OCI-LY7 (cell line): ENCODE data around the gene NGEF. TPM values are rescaled to one million over a fixed set of nuclear protein-coding genes. Genes with fewer than 3 reads are reported as not detected.

Source experiments
- BruUV-seq: library from RNA; stranded (reverse); fragments of 400-500 nt; replicated peaks from 2 replicates; lab custom pipeline; 2021; lab: Mats Ljungman, UMichigan
- CTCF ChIA-PET: fragments of 300-600 bp; sonication (Branson Sonifier 250); formaldehyde crosslinking; loops from one replicate; lab custom pipeline; 2022; ENCODE audit warnings: antibody characterized with exemption; ENCODE audit not compliant: unreplicated experiment; lab: Charles Lee
- POLR2A ChIA-PET: fragments of 300-600 bp; sonication (Branson Sonifier 250); formaldehyde crosslinking; loops from one replicate; lab custom pipeline; 2022; ENCODE audit warnings: antibody characterized with exemption; lab: Charles Lee
- DNase-seq: peaks from one replicate; pipeline ENCODE4 v3.0.0-alpha.2; 2015; ENCODE audit warnings: low spot score
- H2AFZ ChIP-seq: fragments of 200-600 bp; sonication (generic), shearing (Covaris generic); 2 replicates; pipeline ENCODE4 v1.6.1; 2014; ENCODE audit warnings: mild to moderate bottlenecking, antibody characterized with exemption, low read length, moderate library complexity
- H3K27ac ChIP-seq: fragments of 200-600 bp; sonication (generic); 2 replicates; pipeline ENCODE4 v1.5.1; 2014; ENCODE audit warnings: mixed run types, low read depth, mild to moderate bottlenecking, moderate library complexity, low read length, inconsistent platforms; ENCODE audit not compliant: poor library complexity, severe bottlenecking
- H3K36me3 ChIP-seq: fragments of 200-600 bp; sonication (generic); 2 replicates; pipeline ENCODE4 v1.6.1; 2014; ENCODE audit warnings: mild to moderate bottlenecking, antibody characterized with exemption, low read length, moderate library complexity, mixed read lengths; ENCODE audit not compliant: insufficient read depth
- H3K4me1 ChIP-seq: fragments of 200-600 bp; sonication (generic); 2 replicates; pipeline ENCODE4 v1.5.1; 2014; ENCODE audit warnings: mild to moderate bottlenecking, low read length; ENCODE audit not compliant: insufficient read depth, poor library complexity, severe bottlenecking
- H3K4me2 ChIP-seq: fragments of 200-600 bp; sonication (generic); 2 replicates; pipeline ENCODE4 v1.6.1; 2014; ENCODE audit warnings: mild to moderate bottlenecking, low read length
- H3K4me3 ChIP-seq: fragments of 200-600 bp; sonication (generic); 2 replicates; pipeline ENCODE4 v1.5.1; 2014; ENCODE audit warnings: mild to moderate bottlenecking, low read depth, low read length; ENCODE audit not compliant: poor library complexity, severe bottlenecking
- H3K79me2 ChIP-seq: fragments of 200-600 bp; sonication (generic); 2 replicates; pipeline ENCODE4 v1.6.1; 2016; ENCODE audit warnings: low read depth, mild to moderate bottlenecking, low read length, moderate library complexity, mixed read lengths; ENCODE audit not compliant: insufficient read depth
- H3K9me2 ChIP-seq: fragments of 200-600 bp; sonication (generic); 2 replicates; pipeline ENCODE4 v1.6.1; 2016; ENCODE audit warnings: mild to moderate bottlenecking, low read length, mixed read lengths; ENCODE audit not compliant: insufficient read depth
- H3K9me3 ChIP-seq: fragments of 200-600 bp; sonication (generic); 2 replicates; pipeline ENCODE4 v1.6.1; 2014; ENCODE audit warnings: mild to moderate bottlenecking, mixed run types, low read length, mixed read lengths
- H4K20me1 ChIP-seq: fragments of 200-600 bp; sonication (generic); 2 replicates; pipeline ENCODE4 v1.6.1; 2014; ENCODE audit warnings: mild to moderate bottlenecking, antibody characterized with exemption, low read length, moderate library complexity, mixed read lengths; ENCODE audit not compliant: insufficient read depth
- CTCF ChIP-seq: fragments of 200-600 bp; sonication (generic); conservative IDR thresholded peaks from 2 replicates; pipeline ENCODE4 v1.5.1; 2014; ENCODE audit warnings: mild to moderate bottlenecking, antibody characterized with exemption, low read length, moderate library complexity, mixed read lengths
- EZH2phosphoT487 ChIP-seq: fragments of 200-600 bp; sonication (generic); IDR thresholded peaks from 2 replicates; pipeline ENCODE4 v1.6.1; 2018; ENCODE audit warnings: low read depth, borderline replicate concordance, mild to moderate bottlenecking, mixed run types, antibody characterized with exemption, low read length, moderate library complexity, mixed read lengths
- intact Hi-C: fragments of 100-400 bp; cut with micrococcal nuclease; formaldehyde crosslinking; loops from one replicate; pipeline ENCODE4 v1.10.0; 2022; ENCODE audit not compliant: unreplicated experiment
- total RNA-seq, 2 experiments: library from RNA; depleted of rRNA in 1 of 2; stranded (reverse); fragments of >200 nt in 1 of 2; shearing (Covaris generic) in 1 of 2; gene quantifications; 2 replicates each; pipeline ENCODE4 v1.2.3, GENCODE V29; 2014 to 2022

The NGEF gene
- total RNA-seq, 2 experiments from 2014 or later = 0.82 TPM; not detected in 1

GRCh38 chr2:232870766-232871371 lies 142.2 kb downstream of the NGEF start:
- no peak overlapping the region for H3K4me2 ChIP-seq
- no TSS peak for BruUV-seq

GRCh38 chr2:232870018-232870765 lies 142.9 kb downstream of the NGEF start, which contains the start of gene SNORC:
Gene SNORC (plus strand): TSS chr2:232870264. CDS start chr2:232870342, 78 bp downstream.
- CTCF ChIA-PET = no interaction called here
- no peak within 1 kb of the TSS for H3K4me2 ChIP-seq
- no peaks in the 10 kb centered on the region for H3K9me3 ChIP-seq
- intact Hi-C loops = no loop called here
- no peaks in the 10 kb centered on the region for H3K9me2 ChIP-seq
- H3K4me1 ChIP-seq = no peaks in the 10 kb centered on the region
- H2AFZ ChIP-seq = no peak within 1 kb of the TSS
- POLR2A ChIA-PET = interaction anchor here (0.5 to 1.0 kb wide), 2 partner anchors 354 to 783 kb away, joined by 3 to 4 read pairs; no protein-coding TSS in a partner anchor
- H3K79me2 ChIP-seq = no peaks in the 10 kb centered on the region
- no peaks in the 10 kb centered on the region for H3K36me3 ChIP-seq
- TF ChIP-seq CTCF (no peak), EZH2phosphoT487 (no peak)
- H3K27ac ChIP-seq = no peak within 1 kb of the TSS
- no peak for DNase-seq
- no peaks in the 10 kb centered on the region for H4K20me1 ChIP-seq
- no TSS peak for BruUV-seq
- H3K4me3 ChIP-seq = no peak within 1 kb of the TSS

More at GRCh38 chr2:232870766-232871371, 142.2 kb downstream of the NGEF start:
- no peaks in the 10 kb centered on the region for H3K9me2 ChIP-seq
- no peak overlapping the region for H3K4me3 ChIP-seq
- H3K36me3 ChIP-seq = no peaks in the 10 kb centered on the region
- H2AFZ ChIP-seq = no peak overlapping the region
- no peaks in the 10 kb centered on the region for H4K20me1 ChIP-seq
- no peaks in the 10 kb centered on the region for H3K9me3 ChIP-seq
- H3K27ac ChIP-seq = no peak overlapping the region
- POLR2A ChIA-PET = interaction anchor here (0.5 kb wide), 1 partner anchor 784 kb away, joined by 4 read pairs; no protein-coding TSS in a partner anchor
- H3K4me1 ChIP-seq = no peaks in the 10 kb centered on the region
- no peak for DNase-seq
- intact Hi-C loops = no loop called here
- H3K79me2 ChIP-seq = no peaks in the 10 kb centered on the region
- CTCF ChIA-PET = no interaction called here
- TF ChIP-seq CTCF = no peak
- no peak for TF ChIP-seq EZH2phosphoT487
